Loucy (cell line): Measurements from ENCODE around the gene EFS.

Experiments
- H2AFZ ChIP-seq: fragments of 200-600 bp; sonication (generic); 2 replicates; pipeline ENCODE4 v1.6.0; 2016; ENCODE audit warnings: antibody characterized with exemption, mild to moderate bottlenecking, low read length, moderate library complexity
- H3F3A ChIP-seq: fragments of 200-600 bp; 2 replicates; pipeline ENCODE4 v1.6.0; 2016; ENCODE audit warnings: antibody characterized with exemption, low read depth, mild to moderate bottlenecking
- H3K27me3 ChIP-seq: fragments of 200-600 bp; sonication (generic); 2 replicates; pipeline ENCODE4 v1.6.1; 2014; ENCODE audit warnings: low read length, mild to moderate bottlenecking; ENCODE audit not compliant: insufficient read depth, poor library complexity, severe bottlenecking
- H3K36me3 ChIP-seq: fragments of 200-600 bp; sonication (generic); 2 replicates; pipeline ENCODE4 v1.6.1; 2016; ENCODE audit warnings: low read length; ENCODE audit not compliant: insufficient read depth
- H3K4me1 ChIP-seq: fragments of 200-600 bp; sonication (generic); 2 replicates; pipeline ENCODE4 v1.5.1; 2014; ENCODE audit warnings: low read length, mild to moderate bottlenecking; ENCODE audit not compliant: insufficient read depth, poor library complexity, severe bottlenecking
- H3K4me2 ChIP-seq: fragments of 200-600 bp; sonication (generic); 2 replicates; pipeline ENCODE4 v1.6.0; 2014; ENCODE audit warnings: antibody characterized with exemption, low read length, low read depth, mild to moderate bottlenecking; ENCODE audit not compliant: poor library complexity, severe bottlenecking
- H3K4me3 ChIP-seq: fragments of 200-600 bp; sonication (generic); 2 replicates; pipeline ENCODE4 v1.5.1; 2014; ENCODE audit warnings: low read length, mild to moderate bottlenecking, mixed read lengths; ENCODE audit not compliant: poor library complexity, severe bottlenecking
- H3K79me2 ChIP-seq: fragments of 200-600 bp; sonication (generic); 2 replicates; pipeline ENCODE4 v1.6.1; 2014; ENCODE audit warnings: low read length; ENCODE audit not compliant: insufficient read depth
- H3K9ac ChIP-seq: fragments of 200-600 bp; sonication (generic); 2 replicates; pipeline ENCODE4 v1.6.0; 2014; ENCODE audit warnings: mild to moderate bottlenecking, low read depth, low read length, moderate library complexity; ENCODE audit not compliant: poor library complexity, severe bottlenecking
- H3K9me2 ChIP-seq: fragments of 200-600 bp; sonication (generic); replicated peaks from 2 replicates; pipeline ENCODE4 v1.6.1; 2016; ENCODE audit warnings: low read depth, low read length, mixed read lengths
- H3K9me3 ChIP-seq: fragments of 200-600 bp; sonication (generic); 2 replicates; pipeline ENCODE4 v1.6.1; 2014; ENCODE audit warnings: mild to moderate bottlenecking, antibody characterized with exemption, low read length, low read depth; ENCODE audit not compliant: insufficient read depth
- H4K20me1 ChIP-seq: fragments of 200-600 bp; sonication (generic); 2 replicates; pipeline ENCODE4 v1.6.0; 2014; ENCODE audit warnings: antibody characterized with exemption, low read length, mild to moderate bottlenecking; ENCODE audit not compliant: insufficient read depth, poor library complexity, severe bottlenecking
- EZH2phosphoT487 ChIP-seq: fragments of 200-600 bp; IDR thresholded peaks from 2 replicates; pipeline ENCODE4 v1.6.1; 2018; ENCODE audit warnings: antibody characterized with exemption, mild to moderate bottlenecking, moderate library complexity, borderline replicate concordance
- TF ChIP-seq, protein P1 (sequence below): fragments of 200-600 bp; sonication (generic); conservative IDR thresholded peaks from 2 replicates; pipeline ENCODE4 v1.5.1; 2014; ENCODE audit warnings: mild to moderate bottlenecking, antibody characterized with exemption, low read length

The EFS gene

DNA sequence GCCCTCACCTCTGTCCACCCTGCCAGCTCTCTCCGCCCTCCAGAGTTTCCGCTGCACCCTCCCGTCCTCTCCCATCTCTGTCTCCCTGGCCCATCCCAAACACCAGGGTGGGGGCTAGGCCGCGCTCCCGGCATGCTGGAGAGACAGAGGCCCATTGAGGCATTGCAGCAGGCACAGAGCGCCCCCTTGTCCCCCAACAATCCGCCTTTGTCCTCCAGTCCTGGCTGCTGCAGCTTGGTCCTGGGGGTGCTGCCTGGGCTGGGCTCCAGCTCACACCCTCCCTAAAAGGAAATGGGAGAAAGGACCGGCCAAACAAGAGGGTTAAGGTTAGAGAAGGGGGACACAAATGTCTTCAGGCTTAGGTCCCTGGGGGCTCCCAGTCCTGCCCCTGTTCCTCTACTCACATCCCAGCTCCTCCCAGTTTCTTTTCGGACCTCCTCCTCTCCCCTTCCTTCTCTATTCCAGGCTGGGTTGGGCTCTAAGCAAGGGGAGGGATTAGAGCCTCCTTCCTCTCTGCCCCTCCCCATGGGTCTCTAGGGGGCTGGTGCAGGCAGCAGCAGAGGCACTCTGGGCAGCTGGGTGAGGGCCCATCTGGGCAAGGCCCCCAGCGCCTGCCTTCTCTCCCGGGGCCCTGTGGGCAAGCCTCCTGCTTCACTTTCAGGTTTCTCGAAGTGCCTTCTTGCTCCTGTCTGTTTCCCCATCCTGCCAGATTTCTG is 11.7 kb upstream of the EFS start, which contains the start of gene CMTM5:
Gene CMTM5 (plus strand): TSS at position 565 of the 716 bp plus-strand sequence. CDS start 206 bp downstream, outside the sequence.
- no peak within 1 kb of the TSS for H3K4me3 ChIP-seq
- H4K20me1 ChIP-seq: no peaks in the 10 kb centered on the region
- no peaks in the 10 kb centered on the region for H3K36me3 ChIP-seq
- H3K9ac ChIP-seq: no peak within 1 kb of the TSS
- H3K9me2 ChIP-seq: no peaks in the 10 kb centered on the region
- no peaks in the 10 kb centered on the region for H3K79me2 ChIP-seq
- TF ChIP-seq EZH2phosphoT487: no peak
- TF ChIP-seq, protein P1, sequence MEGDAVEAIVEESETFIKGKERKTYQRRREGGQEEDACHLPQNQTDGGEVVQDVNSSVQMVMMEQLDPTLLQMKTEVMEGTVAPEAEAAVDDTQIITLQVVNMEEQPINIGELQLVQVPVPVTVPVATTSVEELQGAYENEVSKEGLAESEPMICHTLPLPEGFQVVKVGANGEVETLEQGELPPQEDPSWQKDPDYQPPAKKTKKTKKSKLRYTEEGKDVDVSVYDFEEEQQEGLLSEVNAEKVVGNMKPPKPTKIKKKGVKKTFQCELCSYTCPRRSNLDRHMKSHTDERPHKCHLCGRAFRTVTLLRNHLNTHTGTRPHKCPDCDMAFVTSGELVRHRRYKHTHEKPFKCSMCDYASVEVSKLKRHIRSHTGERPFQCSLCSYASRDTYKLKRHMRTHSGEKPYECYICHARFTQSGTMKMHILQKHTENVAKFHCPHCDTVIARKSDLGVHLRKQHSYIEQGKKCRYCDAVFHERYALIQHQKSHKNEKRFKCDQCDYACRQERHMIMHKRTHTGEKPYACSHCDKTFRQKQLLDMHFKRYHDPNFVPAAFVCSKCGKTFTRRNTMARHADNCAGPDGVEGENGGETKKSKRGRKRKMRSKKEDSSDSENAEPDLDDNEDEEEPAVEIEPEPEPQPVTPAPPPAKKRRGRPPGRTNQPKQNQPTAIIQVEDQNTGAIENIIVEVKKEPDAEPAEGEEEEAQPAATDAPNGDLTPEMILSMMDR: no peak
- H3F3A ChIP-seq: no peaks in the 10 kb centered on the region
- no peaks in the 10 kb centered on the region for H3K9me3 ChIP-seq
- no peaks in the 10 kb centered on the region for H3K4me1 ChIP-seq
- no peak within 1 kb of the TSS for H3K4me2 ChIP-seq
- H3K27me3 ChIP-seq: no peaks in the 10 kb centered on the region
- no peak within 1 kb of the TSS for H2AFZ ChIP-seq

DNA sequence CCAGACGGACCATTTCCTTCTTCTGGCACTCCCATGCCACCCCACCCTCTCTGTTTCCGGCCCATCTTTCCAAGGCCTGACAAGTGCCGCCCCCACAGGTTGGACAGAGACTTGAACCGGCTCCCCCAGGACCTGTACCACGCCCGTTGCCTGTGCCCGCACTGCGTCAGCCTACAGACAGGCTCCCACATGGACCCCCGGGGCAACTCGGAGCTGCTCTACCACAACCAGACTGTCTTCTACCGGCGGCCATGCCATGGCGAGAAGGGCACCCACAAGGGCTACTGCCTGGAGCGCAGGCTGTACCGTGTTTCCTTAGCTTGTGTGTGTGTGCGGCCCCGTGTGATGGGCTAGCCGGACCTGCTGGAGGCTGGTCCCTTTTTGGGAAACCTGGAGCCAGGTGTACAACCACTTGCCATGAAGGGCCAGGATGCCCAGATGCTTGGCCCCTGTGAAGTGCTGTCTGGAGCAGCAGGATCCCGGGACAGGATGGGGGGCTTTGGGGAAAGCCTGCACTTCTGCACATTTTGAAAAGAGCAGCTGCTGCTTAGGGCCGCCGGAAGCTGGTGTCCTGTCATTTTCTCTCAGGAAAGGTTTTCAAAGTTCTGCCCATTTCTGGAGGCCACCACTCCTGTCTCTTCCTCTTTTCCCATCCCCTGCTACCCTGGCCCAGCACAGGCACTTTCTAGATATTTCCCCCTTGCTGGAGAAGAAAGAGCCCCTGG is 10.7 kb upstream of the EFS start:
- Histone ChIP-seq H3F3A (no peaks in the 10 kb centered on the region), H2AFZ (no peak overlapping the region), H3K79me2 (no peaks in the 10 kb centered on the region), H3K27me3 (no peaks in the 10 kb centered on the region), H3K9me3 (no peaks in the 10 kb centered on the region), H3K4me1 (no peaks in the 10 kb centered on the region), H3K36me3 (no peaks in the 10 kb centered on the region), H4K20me1 (no peaks in the 10 kb centered on the region), H3K4me2 (no peak overlapping the region), H3K4me3 (no peak overlapping the region), H3K9ac (no peak overlapping the region), H3K9me2 (no peaks in the 10 kb centered on the region)
- no peak for TF ChIP-seq EZH2phosphoT487
- TF ChIP-seq, protein P1: no peak

DNA sequence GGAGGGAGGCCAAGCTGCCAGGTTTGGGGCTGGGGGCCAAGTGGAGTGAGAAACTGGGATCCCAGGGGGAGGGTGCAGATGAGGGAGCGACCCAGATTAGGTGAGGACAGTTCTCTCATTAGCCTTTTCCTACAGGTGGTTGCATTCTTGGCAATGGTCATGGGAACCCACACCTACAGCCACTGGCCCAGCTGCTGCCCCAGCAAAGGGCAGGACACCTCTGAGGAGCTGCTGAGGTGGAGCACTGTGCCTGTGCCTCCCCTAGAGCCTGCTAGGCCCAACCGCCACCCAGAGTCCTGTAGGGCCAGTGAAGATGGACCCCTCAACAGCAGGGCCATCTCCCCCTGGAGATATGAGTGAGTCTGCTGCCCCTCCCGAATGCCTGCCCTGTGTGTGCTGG is 8.1 kb upstream of the EFS start:
- TF ChIP-seq, protein P1: no peak
- TF ChIP-seq EZH2phosphoT487: no peak
- Histone ChIP-seq H3K9ac (no peak overlapping the region), H3K4me2 (no peak overlapping the region), H2AFZ (no peak overlapping the region), H3K36me3 (no peaks in the 10 kb centered on the region), H3K79me2 (no peaks in the 10 kb centered on the region), H3K4me3 (no peak overlapping the region), H4K20me1 (no peaks in the 10 kb centered on the region), H3K4me1 (no peaks in the 10 kb centered on the region), H3K9me2 (no peaks in the 10 kb centered on the region), H3K27me3 (no peaks in the 10 kb centered on the region), H3F3A (no peaks in the 10 kb centered on the region), H3K9me3 (no peaks in the 10 kb centered on the region)
